ENCODE data around the gene URM1.
A peak's percentile ranks its signal among the peaks of the same experiment; 100 is the strongest.
"Not testable (repeated sequence)": the region's sequence is repeated elsewhere in the genome, so short reads cannot be mapped to it uniquely, and the experiment has no call there.

URM1 gene

GRCh38 chr9:128411364-128412119 is 40.4 kb downstream of the URM1 start:
- DNase-seq, result no peak

- peak; percentile 64 for DNase-seq
Observed at GRCh38 chr9:128412120-128412790, 41.1 kb downstream of the URM1 start.

- not testable (repeated sequence) for DNase-seq
Observed at GRCh38 chr9:128413728-128414127, 42.6 kb downstream of the URM1 start.

- no peak for DNase-seq
Observed at GRCh38 chr9:128414461-128414860, 43.3 kb downstream of the URM1 start.

- no peak for DNase-seq
Observed at GRCh38 chr9:128415281-128415680, 44.1 kb downstream of the URM1 start.

- no peak for DNase-seq
Observed at GRCh38 chr9:128416014-128416413, 44.8 kb downstream of the URM1 start.

GRCh38 chr9:128416432-128417019 is 45.4 kb downstream of the URM1 start:
- DNase-seq, result no peak

- DNase-seq, result no peak
Observed at GRCh38 chr9:128419061-128419925, 48.1 kb downstream of the URM1 start.

- peak; percentile 45 for DNase-seq
Observed at GRCh38 chr9:128420060-128420650, 49.0 kb downstream of the URM1 start.

GRCh38 chr9:128420651-128421481 is 49.7 kb downstream of the URM1 start, which contains the start of gene CERCAM:
Gene CERCAM (plus strand): TSS chr9:128420857. CDS start chr9:128420878, 21 bp downstream.
- peak; percentile 34 for DNase-seq

- no peak for DNase-seq
Observed at GRCh38 chr9:128421482-128421996, 50.4 kb downstream of the URM1 start.

- not testable (repeated sequence) for DNase-seq
Observed at GRCh38 chr9:128422022-128422782, 51.0 kb downstream of the URM1 start.

GRCh38 chr9:128422783-128423150 is 51.6 kb downstream of the URM1 start:
- no peak for DNase-seq

GRCh38 chr9:128423356-128423755 is 52.2 kb downstream of the URM1 start:
- not testable (repeated sequence) for DNase-seq

GRCh38 chr9:128424268-128424780 is 53.1 kb downstream of the URM1 start:
- DNase-seq, result no peak

- no peak for DNase-seq
Observed at GRCh38 chr9:128428644-128429512, 57.7 kb downstream of the URM1 start.

- DNase-seq, result no peak
Observed at GRCh38 chr9:128429513-128430086, 58.4 kb downstream of the URM1 start.

- no peak for DNase-seq
Observed at GRCh38 chr9:128431207-128431606, 60.0 kb downstream of the URM1 start.

GRCh38 chr9:128434340-128434739 is 63.2 kb downstream of the URM1 start:
- DNase-seq, result no peak

Measured in NCI-H1105 treated with DMSO at 0.1 percent for 48 hours (cell line).